Raji (cell line): Measurements from ENCODE around the gene DDC.

ENCODE experiments used
- POLR2A ChIP-seq: IDR thresholded peaks from 2 replicates; pipeline ENCODE4 v1.6.1; 2011; ENCODE audit warnings: low read depth, low read length, control low read depth; ENCODE audit not compliant: insufficient read depth

The DDC gene

GRCh38 chr7:50594136-50594535 is 28.9 kb upstream of the DDC start:
- no peak for TF ChIP-seq POLR2A

GRCh38 chr7:50592940-50593339 is 27.7 kb upstream of the DDC start:
- no peak for TF ChIP-seq POLR2A

GRCh38 chr7:50591480-50592438 is 26.6 kb upstream of the DDC start:
- no peak for TF ChIP-seq POLR2A

- TF ChIP-seq POLR2A, result no peak
Observed at GRCh38 chr7:50591098-50591479, 25.9 kb upstream of the DDC start.

- no peak for TF ChIP-seq POLR2A
Observed at GRCh38 chr7:50590535-50590934, 25.3 kb upstream of the DDC start.

- TF ChIP-seq POLR2A, result no peak
Observed at GRCh38 chr7:50589364-50589763, 24.2 kb upstream of the DDC start.

GRCh38 chr7:50588937-50589336 is 23.7 kb upstream of the DDC start:
- TF ChIP-seq POLR2A, result no peak

- no peak for TF ChIP-seq POLR2A
Observed at GRCh38 chr7:50587737-50588136, 22.5 kb upstream of the DDC start.

- TF ChIP-seq POLR2A, result no peak
Observed at GRCh38 chr7:50584793-50585408, 19.7 kb upstream of the DDC start.

- no peak for TF ChIP-seq POLR2A
Observed at GRCh38 chr7:50584386-50584785, 19.2 kb upstream of the DDC start.

- no peak for TF ChIP-seq POLR2A
Observed at GRCh38 chr7:50580057-50580456, 14.9 kb upstream of the DDC start.

- no peak for TF ChIP-seq POLR2A
Observed at GRCh38 chr7:50577569-50577968, 12.4 kb upstream of the DDC start.

- no peak for TF ChIP-seq POLR2A
Observed at GRCh38 chr7:50567715-50568261, 2.6 kb upstream of the DDC start.

- TF ChIP-seq POLR2A, result no peak
Observed at GRCh38 chr7:50565977-50566376, 772 bp upstream of the DDC start.

GRCh38 chr7:50565559-50565916 is 333 bp upstream of the DDC start:
- TF ChIP-seq POLR2A, result no peak

- TF ChIP-seq POLR2A, result no peak
Observed at GRCh38 chr7:50564171-50564570, 1.0 kb downstream of the DDC start.

GRCh38 chr7:50562136-50562535 is 3.1 kb downstream of the DDC start:
- TF ChIP-seq POLR2A, result no peak

GRCh38 chr7:50560865-50561351 is 4.3 kb downstream of the DDC start:
- TF ChIP-seq POLR2A, result no peak
